HG02588 (cell line): ENCODE data around the gene SPINK5.

ENCODE experiments used
- ATAC-seq: cut with Tn5 transposase; IDR thresholded peaks from one replicate; pipeline ENCODE4 v1.9.1; 2021; ENCODE audit warnings: mild to moderate bottlenecking, moderate library complexity; ENCODE audit not compliant: unreplicated experiment

Gene SPINK5

DNA sequence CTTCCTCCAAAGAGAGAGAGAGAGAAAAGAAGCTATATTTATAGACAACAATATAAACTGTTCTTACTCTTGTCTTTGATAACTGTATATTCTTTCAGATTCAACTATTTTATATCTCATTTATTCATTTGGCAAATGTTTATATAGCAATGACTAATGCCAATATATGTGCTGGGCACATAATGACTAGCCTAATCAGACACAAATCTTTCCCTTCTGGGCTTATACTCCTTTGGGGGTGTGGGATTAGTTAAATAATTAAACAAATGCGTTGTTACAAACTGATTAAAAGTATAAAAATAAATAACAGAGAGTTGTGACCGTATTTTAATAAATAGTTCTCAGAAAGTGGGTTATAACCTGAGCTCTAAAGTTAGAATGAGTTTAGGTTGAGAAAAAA, 108.6 kb downstream of the SPINK5 start:
- no peak for ATAC-seq

DNA sequence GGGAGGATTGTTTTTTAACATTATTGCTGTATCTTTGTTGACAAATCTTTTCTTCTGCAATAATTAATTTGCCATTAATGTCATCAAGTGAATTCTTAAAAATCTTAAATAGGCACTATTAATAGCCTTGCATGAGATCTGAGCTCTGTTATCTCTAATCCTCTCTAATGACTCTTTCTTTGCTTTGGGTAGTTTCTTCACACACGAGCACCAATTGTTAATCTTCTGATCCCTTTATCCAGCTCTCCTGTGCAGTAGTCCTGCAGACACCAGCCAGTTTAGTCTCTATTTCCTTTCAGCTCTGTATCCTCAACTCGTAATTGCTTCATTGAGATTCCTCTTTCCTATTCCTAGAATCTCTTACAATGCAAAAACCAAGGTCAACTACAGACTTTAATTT, 112.7 kb downstream of the SPINK5 start:
- ATAC-seq = no peak

DNA sequence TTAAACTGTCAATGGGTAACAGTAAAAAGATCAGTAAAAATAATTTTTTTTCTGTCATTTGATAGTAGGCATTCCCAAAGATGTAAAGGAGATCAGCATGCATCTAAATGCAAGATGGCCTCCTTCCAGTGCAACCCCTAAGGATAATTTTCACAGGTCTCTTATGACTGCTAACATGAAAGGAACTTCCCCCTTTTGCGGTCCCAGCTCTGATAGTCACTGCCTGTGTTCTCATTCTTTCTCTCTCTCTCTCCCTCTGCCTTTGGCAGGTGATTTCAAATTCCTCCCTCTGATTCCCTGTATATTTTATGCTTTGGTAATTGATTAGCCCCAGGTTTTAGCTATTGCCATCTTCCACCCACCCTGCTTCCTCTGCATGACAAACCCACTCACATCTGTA, 113.4 kb downstream of the SPINK5 start:
- ATAC-seq = no peak

DNA sequence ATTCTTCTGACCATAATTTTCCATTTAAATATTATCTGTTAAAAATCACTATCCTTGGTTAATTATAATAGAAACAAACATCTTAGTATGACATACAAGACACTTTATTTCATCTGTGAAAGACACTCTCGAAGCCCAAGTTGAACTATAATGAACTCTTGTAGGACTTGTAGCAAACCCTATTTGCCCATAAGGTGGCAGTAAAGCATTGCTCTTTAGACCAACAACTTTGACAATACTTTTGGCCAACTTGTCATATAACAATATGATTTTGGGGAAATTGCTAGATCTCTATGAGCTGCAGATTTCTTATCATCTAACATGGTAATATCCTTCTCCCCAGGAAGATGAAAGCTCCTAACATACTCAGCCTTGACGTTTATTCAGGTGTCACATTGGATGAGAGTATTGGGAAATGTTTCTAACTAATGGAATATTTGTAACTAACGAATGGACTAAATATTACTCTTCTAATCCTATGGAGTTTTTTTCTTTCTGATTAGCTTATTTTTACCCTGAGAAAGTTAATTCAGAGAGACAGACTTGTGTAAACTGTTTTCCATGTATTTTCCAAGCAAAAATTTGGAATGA, 115.5 kb downstream of the SPINK5 start:
- ATAC-seq = no peak

DNA sequence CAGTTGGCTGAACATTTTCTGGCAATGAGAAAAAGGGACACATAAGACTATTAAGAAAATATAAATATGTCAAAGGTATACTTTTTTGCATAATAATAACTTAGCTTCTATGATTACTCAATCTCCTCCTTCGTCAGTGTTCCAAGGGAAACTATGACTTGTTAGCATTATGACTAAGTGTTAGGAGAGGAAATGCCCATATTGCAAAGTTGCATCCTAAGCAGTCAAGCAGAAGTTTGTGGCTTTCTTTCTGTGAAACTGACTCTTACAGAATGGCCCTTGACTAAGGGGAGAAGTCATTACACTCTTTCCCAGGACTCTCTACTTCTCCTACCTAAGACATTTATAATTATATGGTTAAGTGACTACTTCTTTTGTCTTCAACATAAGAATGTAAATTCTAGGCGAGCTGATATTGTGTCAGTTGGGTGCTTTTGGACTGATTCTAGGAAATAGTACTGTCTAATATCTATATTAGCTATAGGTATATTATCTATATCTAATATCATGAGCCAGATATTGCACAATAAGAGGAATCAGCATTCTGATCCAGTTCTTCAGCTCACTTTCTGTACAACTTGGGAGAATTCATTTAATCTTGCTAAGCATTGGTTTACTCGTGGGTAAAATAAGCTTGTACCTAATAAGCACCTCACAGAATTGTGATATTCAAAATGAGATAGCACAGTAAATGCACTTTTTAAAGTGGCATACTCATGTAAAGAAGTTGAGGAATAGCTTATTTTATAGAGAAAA, 122.6 kb downstream of the SPINK5 start:
- ATAC-seq = peak; percentile 92
